Measurements from ENCODE around the gene BST1.

Gene BST1

DNA sequence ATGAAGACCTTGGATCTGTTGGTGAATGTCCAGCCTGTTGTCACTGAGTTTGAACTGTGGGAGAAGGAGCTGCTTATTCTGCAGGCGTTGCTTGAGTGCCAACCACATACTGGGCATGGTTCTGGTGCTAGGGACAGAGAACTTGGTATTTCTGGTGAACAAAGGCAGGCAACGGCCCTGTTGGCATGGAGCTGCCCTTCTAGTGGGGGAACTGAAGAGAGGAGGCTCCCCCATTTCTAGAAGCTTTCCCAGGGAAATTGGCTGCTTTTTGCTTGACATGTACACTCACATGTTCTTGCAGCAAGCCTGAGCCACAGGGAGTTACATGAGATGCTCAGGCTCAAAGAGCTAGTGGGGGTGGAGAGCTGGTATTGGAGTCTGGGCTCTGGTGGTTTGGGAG, 66.3 kb downstream of the BST1 start:
- no peak overlapping the region for H3K4me3 ChIP-seq (ENCODE audit: low read depth, low read length)
- DNase-seq (ENCODE audit: low read depth): no peak

DNA sequence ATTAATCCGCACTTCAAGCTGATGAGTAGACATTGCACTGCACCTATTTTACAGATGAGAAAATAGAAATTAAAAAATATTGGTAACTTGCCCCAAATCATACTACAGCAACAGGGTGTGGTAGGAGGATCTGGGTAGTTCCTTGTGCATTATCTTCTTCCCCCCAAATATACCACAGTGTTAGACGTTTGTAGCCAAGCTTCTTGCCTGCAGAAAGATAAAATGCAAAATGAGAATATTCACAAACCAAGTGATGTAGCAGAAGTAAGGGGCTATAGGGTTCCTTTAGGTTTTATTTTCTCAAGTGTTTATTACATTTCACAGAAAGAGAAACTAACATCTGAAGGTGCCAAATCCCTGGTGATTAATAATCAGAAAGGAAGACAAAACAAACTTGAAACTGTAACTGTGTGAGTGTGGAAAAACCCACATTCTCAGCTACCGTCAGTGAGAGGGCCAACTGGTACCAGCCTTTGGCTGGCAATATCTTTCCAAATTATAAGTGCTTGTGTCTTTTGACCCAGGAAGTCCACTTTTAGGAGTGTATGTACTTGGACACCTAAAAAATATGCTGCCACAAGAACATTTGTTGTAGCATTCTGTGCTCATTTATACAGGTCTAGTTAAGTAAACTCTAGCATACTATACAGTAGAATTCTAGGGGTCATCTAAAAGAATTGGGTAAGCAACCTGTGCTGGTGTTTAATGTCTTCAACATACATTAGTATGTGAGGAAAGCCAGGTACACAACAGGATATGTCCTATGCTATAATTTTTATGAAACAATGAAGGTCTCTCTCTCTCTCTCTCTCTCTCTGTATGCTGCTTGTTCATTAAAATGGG, 68.6 kb downstream of the BST1 start:
- DNase-seq (ENCODE audit: low read depth): no peak
- H3K4me3 ChIP-seq (ENCODE audit: low read depth, low read length): no peak overlapping the region

GRCh38 chr4:15774020-15774420, 71.2 kb downstream of the BST1 start:
- no peak for DNase-seq (ENCODE audit: low read depth)
- no peak overlapping the region for H3K4me3 ChIP-seq (ENCODE audit: low read depth, low read length)

DNA sequence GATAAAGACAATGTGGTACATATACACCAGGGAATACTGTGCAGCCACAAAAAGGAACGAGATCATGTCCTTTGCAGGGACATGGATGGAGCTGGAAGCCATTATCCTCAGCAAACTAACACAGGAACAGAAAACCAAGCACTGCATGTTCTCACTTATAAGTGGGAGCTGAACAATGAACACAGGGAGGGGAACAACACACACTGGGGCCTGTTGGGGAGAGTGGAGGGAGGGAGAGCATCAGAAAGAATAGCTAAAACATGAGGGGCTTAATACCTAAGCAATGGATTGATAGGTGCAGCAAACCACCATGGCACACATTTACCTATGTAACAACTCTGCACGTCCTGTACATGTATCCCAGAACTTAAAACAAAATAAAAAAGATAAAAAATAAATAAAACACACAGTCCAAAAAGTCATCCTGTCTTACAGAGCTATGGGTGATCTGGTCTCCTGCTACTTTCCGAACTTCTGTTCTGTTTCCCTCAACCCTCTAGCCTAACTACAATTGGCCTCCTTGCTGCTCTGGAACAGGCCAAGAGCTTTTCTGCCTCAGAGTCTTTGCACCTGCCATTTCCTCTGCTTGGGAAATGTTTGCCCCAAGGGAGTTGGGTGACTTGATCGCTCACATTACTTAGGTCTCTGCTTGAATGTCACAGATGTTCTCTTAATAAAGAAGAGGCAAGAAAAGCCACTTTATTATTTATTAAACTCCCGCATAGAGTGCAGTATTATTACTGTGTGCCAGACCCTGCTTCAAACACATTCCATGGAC, 74.2 kb downstream of the BST1 start:
- no peak for DNase-seq (ENCODE audit: low read depth)
- no peak overlapping the region for H3K4me3 ChIP-seq (ENCODE audit: low read depth, low read length)

DNA sequence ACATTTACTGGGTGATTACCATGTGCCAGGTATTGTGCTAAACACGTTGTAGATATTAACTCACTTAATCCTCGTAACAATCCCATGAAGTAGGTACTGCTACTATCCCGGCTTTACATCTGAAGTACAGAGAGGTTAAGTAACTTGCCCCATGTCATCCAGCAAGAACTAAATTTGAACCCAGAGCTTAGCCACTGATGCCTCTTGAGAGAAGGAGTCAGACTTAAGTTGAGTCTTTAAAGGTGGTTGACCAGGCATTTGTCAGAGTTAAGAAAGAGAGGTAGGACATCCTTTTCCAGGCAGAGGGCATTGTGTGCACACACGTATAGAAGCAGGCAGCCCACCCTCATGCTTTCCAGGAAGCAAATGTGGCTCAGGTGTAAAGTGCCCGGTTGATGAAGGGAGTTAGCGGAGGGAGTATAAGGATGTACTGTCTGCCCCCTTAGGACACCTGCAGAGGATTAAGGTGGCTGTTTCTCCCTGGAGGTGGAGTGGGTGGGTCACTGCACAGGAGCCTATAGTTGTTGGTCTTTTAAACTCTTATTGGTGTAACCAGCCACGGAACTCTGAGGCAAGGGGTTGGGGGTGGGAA, 74.9 kb downstream of the BST1 start:
- H3K4me3 ChIP-seq (ENCODE audit: low read depth, low read length): peak overlapping the region; percentile 39
- no peak for DNase-seq (ENCODE audit: low read depth)

DNA sequence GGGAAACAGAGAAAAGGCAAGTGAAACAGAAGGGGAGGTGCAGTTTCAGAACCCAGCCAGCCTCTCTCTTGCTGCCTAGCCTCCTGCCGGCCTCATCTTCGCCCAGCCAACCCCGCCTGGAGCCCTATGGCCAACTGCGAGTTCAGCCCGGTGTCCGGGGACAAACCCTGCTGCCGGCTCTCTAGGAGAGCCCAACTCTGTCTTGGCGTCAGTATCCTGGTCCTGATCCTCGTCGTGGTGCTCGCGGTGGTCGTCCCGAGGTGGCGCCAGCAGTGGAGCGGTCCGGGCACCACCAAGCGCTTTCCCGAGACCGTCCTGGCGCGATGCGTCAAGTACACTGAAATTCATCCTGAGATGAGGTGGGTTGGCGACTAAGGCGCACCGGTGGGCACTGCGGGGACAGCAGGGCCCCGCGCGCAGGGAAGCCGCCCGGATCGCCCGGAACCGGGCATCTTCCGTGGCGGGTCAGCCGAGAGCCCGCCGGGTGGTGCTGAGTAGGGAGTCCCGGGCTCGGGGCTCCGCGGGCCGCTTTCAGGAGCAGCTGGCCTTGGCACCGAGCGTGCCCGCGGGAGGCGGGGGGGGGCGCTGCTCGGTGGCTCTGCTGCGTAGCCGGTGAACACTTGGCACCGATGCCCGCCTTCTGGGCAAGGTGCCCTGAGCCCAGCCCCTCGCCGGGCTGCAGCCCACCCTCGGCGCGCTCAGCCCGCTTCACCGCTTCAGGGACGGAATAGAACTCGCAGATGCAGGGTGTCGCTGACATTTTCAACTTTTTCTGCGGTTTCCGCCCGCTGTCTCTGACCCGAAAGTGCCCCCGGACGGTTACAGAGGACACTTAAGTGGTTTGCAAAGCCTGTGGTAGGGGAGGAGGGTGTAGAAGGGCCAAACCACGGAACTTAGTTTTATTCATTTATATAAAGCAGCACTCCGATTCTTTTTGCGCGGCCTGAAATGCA, 75.7 kb downstream of the BST1 start, which contains the start of gene CD38:
TSS of gene CD38 (plus strand) at position 40 of the 953 bp plus-strand sequence. CDS start at position 127, 87 bp downstream.
- DNase-seq (ENCODE audit: low read depth): no peak
- H3K4me3 ChIP-seq (ENCODE audit: low read depth, low read length): peak within 1 kb of the TSS; percentile 39

DNA sequence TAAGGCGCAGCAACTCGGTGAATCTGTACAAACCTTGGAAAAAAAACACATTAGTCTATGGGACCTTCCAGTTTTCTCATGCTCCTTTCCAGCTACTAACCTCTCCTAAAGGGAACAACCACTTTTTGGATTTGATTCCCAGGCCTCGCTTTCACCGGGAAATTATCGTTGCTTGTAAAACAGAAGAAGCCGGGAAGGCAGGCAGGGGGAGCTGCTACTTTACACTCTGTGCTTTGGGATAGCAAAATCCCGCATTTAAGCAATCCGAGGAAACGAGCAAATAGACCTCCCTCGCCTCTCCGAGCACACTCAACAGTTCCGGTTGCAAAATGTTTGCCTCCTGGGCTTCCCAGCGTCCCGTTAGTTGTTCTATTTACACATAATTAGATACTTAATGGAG, 76.4 kb downstream of the BST1 start:
- H3K4me3 ChIP-seq (ENCODE audit: low read depth, low read length): peak overlapping the region; percentile 39

DNA sequence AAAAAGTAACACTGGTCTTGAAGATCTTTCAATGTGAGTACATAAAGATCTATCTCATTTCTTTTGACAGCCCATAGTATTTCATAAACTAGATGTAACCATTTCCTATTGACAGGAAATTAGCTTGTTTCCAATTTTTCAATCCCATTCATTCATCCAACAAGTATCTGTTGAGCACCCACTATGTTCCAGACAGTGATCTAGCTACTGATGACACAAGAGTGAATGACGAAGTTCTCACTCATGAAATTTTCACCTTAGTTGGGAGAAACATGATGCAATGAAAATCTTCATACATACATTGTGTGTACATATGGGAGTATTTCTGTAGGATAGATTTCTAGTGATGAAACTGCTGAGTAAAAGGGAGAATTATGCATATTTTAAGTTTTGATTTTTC, 76.9 kb downstream of the BST1 start:
- H3K4me3 ChIP-seq (ENCODE audit: low read depth, low read length): no peak overlapping the region
- DNase-seq (ENCODE audit: low read depth): no peak

More for the DNA sequence above, 76.4 kb downstream of the BST1 start:
- DNase-seq (ENCODE audit: low read depth): no peak

- no peak overlapping the region for H3K4me3 ChIP-seq (ENCODE audit: low read depth, low read length)
- DNase-seq (ENCODE audit: low read depth): no peak
Observed at GRCh38 chr4:15781427-15782095, 78.7 kb downstream of the BST1 start.
